GM12878 (cell line): ENCODE results near the gene SERINC1. TPM values are rescaled to one million over a fixed set of nuclear protein-coding genes. Genes with fewer than 3 reads are reported as not detected.

Experiments used
- ATAC-seq: fragments of 200-7000 bp; cut with Tn5 transposase; 3 replicates; pipeline ENCODE4 v1.9.1; 2020; ENCODE audit warnings: mild to moderate bottlenecking, moderate library complexity
- BruUV-seq: library from RNA; stranded (reverse); fragments of 400-500 nt; replicated peaks from 2 replicates; lab custom pipeline; 2021; lab: Mats Ljungman, UMichigan
- CTCF ChIA-PET: fragments of 300-600 bp; sonication (Branson Sonifier 250); formaldehyde crosslinking; extraction: SDS; loops from one replicate; lab custom pipeline; 2021; ENCODE audit warnings: inconsistent platforms; lab: Yijun Ruan, JAX
- POLR2A ChIA-PET: fragments of 350-600 bp; formaldehyde crosslinking; extraction: SDS; loops from one replicate; lab custom pipeline; 2021; ENCODE audit warnings: inconsistent platforms; lab: Charles Lee
- RAD21 ChIA-PET: fragments of 300-600 bp; sonication (Branson Sonifier 250); formaldehyde crosslinking; loops from one replicate; lab custom pipeline; 2023; ENCODE audit warnings: antibody characterized with exemption; ENCODE audit not compliant: unreplicated experiment; lab: Charles Lee
- SMC1A ChIA-PET: fragments of 300-600 bp; sonication (Branson Sonifier 250); formaldehyde crosslinking; loops from one replicate; lab custom pipeline; 2023; ENCODE audit not compliant: unreplicated experiment, uncharacterized antibody; lab: Charles Lee
- DNase-seq: peaks from one replicate; pipeline ENCODE4 v3.0.0-alpha.2; 2011; ENCODE audit warnings: low read depth, low spot score
- FAIRE-seq: peaks from 3 replicates; lab custom pipeline; 2011; peaks lifted over from hg19 to GRCh38; lab: Jason Lieb, UNC
- H2AFZ ChIP-seq: 2 replicates; pipeline ENCODE4 v1.6.0; 2011; ENCODE audit warnings: low read depth, low read length, control low read depth; ENCODE audit not compliant: control insufficient read depth
- H3K27ac ChIP-seq: 2 replicates; pipeline ENCODE4 v1.5.1; 2011; ENCODE audit warnings: control low read depth; ENCODE audit not compliant: control insufficient read depth, insufficient read depth
- H3K27me3 ChIP-seq, 2 experiments: replicated peaks in 1 of 2; 2 replicates each; pipeline versions ENCODE4 v1.6.0 to v1.6.1; 2011; ENCODE audit warnings: low read length in 1 of 2; ENCODE audit not compliant: control insufficient read depth in 2 of 2, insufficient read depth in 2 of 2
- H3K36me3 ChIP-seq, 2 experiments: 2 replicates each; pipeline ENCODE4 v1.5.1; 2011; ENCODE audit warnings: low read length in 1 of 2; ENCODE audit not compliant: control insufficient read depth in 2 of 2, insufficient read depth in 2 of 2
- H3K4me1 ChIP-seq: 2 replicates; pipeline ENCODE4 v1.6.1; 2011; ENCODE audit warnings: mild to moderate bottlenecking, low read length, moderate library complexity, mixed read lengths; ENCODE audit not compliant: control insufficient read depth, insufficient read depth
- H3K4me2 ChIP-seq: 2 replicates; pipeline ENCODE4 v1.6.0; 2011; ENCODE audit warnings: control low read depth; ENCODE audit not compliant: control insufficient read depth, insufficient read depth
- H3K4me3 ChIP-seq: fragments of 200-600 bp; sonication (generic); 2 replicates; pipeline ENCODE4 v1.5.1; 2016
- H3K79me2 ChIP-seq: 2 replicates; pipeline ENCODE4 v1.6.0; 2011; ENCODE audit warnings: low read length; ENCODE audit not compliant: control insufficient read depth, insufficient read depth
- H3K9ac ChIP-seq: 2 replicates; pipeline ENCODE4 v1.8.0; 2011; ENCODE audit warnings: low read length, control low read depth, mixed read lengths; ENCODE audit not compliant: control insufficient read depth, insufficient read depth
- H3K9me3 ChIP-seq: replicated peaks from 3 replicates; pipeline ENCODE4 v1.5.1; 2011; ENCODE audit warnings: mild to moderate bottlenecking, low read length; ENCODE audit not compliant: control insufficient read depth, insufficient read depth
- H4K20me1 ChIP-seq: 2 replicates; pipeline ENCODE4 v1.6.0; 2011; ENCODE audit not compliant: control insufficient read depth, insufficient read depth
- EGR1 ChIP-seq, 2 experiments: IDR thresholded peaks; 1 replicate in 1 of 2; 2 replicates in 1 of 2; pipeline ENCODE4 v1.6.1; 2011 to 2012; ENCODE audit warnings: low read depth in 2 of 2, low read length in 2 of 2, borderline replicate concordance in 1 of 2, mild to moderate bottlenecking in 1 of 2, moderate library complexity in 1 of 2
- GATAD2B ChIP-seq: fragments of 450-650 bp; conservative IDR thresholded peaks from 2 replicates; pipeline ENCODE4 v1.6.1; 2017; ENCODE audit warnings: low read depth, mild to moderate bottlenecking, moderate library complexity
- HCFC1 ChIP-seq: fragments of 150-350 bp; IDR thresholded peaks from 2 replicates; pipeline ENCODE4 v1.6.1; 2014; ENCODE audit warnings: low read length
- LARP7 ChIP-seq: fragments of 450-650 bp; IDR thresholded peaks from 2 replicates; pipeline ENCODE4 v1.6.1; 2017; ENCODE audit warnings: mild to moderate bottlenecking
- MYC ChIP-seq: IDR thresholded peaks from 2 replicates; pipeline ENCODE4 v1.6.1; 2011; ENCODE audit warnings: mild to moderate bottlenecking, low read length, moderate library complexity, inconsistent platforms; ENCODE audit not compliant: insufficient read depth, insufficient replicate concordance, insufficient read length, severe bottlenecking
- NFIC ChIP-seq: IDR thresholded peaks from 2 replicates; pipeline ENCODE4 v1.6.1; 2012; ENCODE audit warnings: low read depth, mild to moderate bottlenecking, inconsistent platforms, low read length, moderate library complexity
- NKRF ChIP-seq: fragments of 450-650 bp; conservative IDR thresholded peaks from 2 replicates; pipeline ENCODE4 v1.6.1; 2017; ENCODE audit warnings: mild to moderate bottlenecking, moderate library complexity
- SMARCA5 ChIP-seq: fragments of 450-650 bp; IDR thresholded peaks from 2 replicates; pipeline ENCODE4 v1.6.1; 2017; ENCODE audit warnings: mild to moderate bottlenecking
- SREBF1 ChIP-seq: IDR thresholded peaks from 2 replicates; pipeline ENCODE4 v1.6.1; 2012; ENCODE audit warnings: mild to moderate bottlenecking, low read length
- ZBTB33 ChIP-seq: fragments of 450-650 bp; IDR thresholded peaks from 2 replicates; pipeline ENCODE4 v1.6.1; 2017; ENCODE audit warnings: mild to moderate bottlenecking
- ZNF622 ChIP-seq: fragments of 450-650 bp; IDR thresholded peaks from 2 replicates; pipeline ENCODE4 v1.6.1; 2017; ENCODE audit warnings: mild to moderate bottlenecking, inconsistent platforms
- WGBS: methylation state at CpG from one replicate; pipeline ENCODE4 v1.1.6; 2016; ENCODE audit warnings: low lambda C conversion rate; ENCODE audit not compliant: insufficient replicate concordance, insufficient coverage; ENCODE audit errors: missing lambda C conversion rate; 5-methylcytosine and 5-hydroxymethylcytosine counted together
- in situ Hi-C: fragments of 300-500 bp; cut with MboI; formaldehyde crosslinking; loops from 9 replicates; pipeline ENCODE4 v1.14.3; 2018; ENCODE audit warnings: mixed read lengths
- intact Hi-C: fragments of 100-400 bp; cut with micrococcal nuclease; formaldehyde crosslinking; loops from one replicate; pipeline ENCODE4 v1.14.2; 2022; ENCODE audit not compliant: unreplicated experiment
- polyA plus RNA-seq, 11 experiments: library from polyadenylated mRNA; depleted of rRNA in 4 of 11; unstranded in 6 of 11; stranded (reverse) in 5 of 11; fragments of >200 nt; fragmentation: Nextera tagmentation in 4 of 11; fragmentation: Illumina TruSeq in 1 of 11; extraction: Ambion mirVana in 4 of 11; extraction: Trizol in 1 of 11; gene quantifications; 1 replicate in 1 of 11; 2 replicates in 10 of 11; pipeline versions ENCODE4 v1.2.1 to v1.2.3, GENCODE V29; 2011 to 2016; ENCODE audit warnings: inconsistent platforms in 2 of 11, missing spikeins in 2 of 11, low read depth in 1 of 11
- total RNA-seq, 4 experiments: library from RNA; depleted of rRNA in 3 of 4; stranded (reverse); fragments of >200 nt in 3 of 4; fragmentation: Illumina TruSeq in 1 of 4; extraction: Trizol in 1 of 4; gene quantifications; 2 replicates each; pipeline versions ENCODE4 v1.2.1 to v1.2.3, GENCODE V29; 2013 to 2021
- TF ChIP-seq, protein P1 (sequence below): IDR thresholded peaks from 2 replicates; pipeline ENCODE4 v1.6.1; 2011; ENCODE audit warnings: low read depth, low read length, improper control_type of control experiment, borderline replicate concordance

The SERINC1 gene
- total and polyA plus RNA-seq, 10 of the 15 experiments (the other 5 are each of a cell fraction or from before 2014, with no cell fraction given): 18.5 to 45.7 (median 31.1) TPM

DNA sequence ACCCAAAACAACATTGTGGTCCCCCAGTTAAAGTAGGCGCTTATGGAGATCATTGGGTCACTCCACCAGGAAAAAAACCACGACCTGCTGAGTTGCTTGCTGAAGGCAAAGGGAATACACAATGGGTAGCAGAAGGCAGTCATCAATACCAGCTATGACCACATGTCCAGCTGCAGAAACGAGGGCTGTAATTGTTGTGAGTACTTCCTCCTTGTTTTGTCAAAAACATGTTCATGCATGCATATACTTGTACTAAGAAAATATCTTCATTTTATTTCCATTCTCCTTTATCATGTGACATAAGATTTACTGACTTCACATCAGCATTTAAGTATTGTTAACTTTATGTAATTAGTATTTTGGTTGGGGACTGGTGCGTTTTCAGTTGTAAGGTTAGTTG, 16.9 kb downstream of the SERINC1 start:
- Histone ChIP-seq H3K4me1 (no peaks in the 10 kb centered on the region), H4K20me1 (no peaks in the 10 kb centered on the region), H3K4me2 (no peak overlapping the region), H3K36me3 (peaks cover 2 to 21% of the 10 kb centered on the region in 2 experiments; a peak in 3 of 4 replicates), H3K27ac (no peak overlapping the region), H3K79me2 (peaks cover 7% of the 10 kb centered on the region), H3K4me3 (no peak overlapping the region), H2AFZ (no peak overlapping the region), H3K9ac (no peak overlapping the region), H3K27me3 (no peaks in the 10 kb centered on the region), H3K9me3 (no peaks in the 10 kb centered on the region)
- no peak for DNase-seq
- no TSS peak for BruUV-seq
- ChIA-PET CTCF (interaction anchor here (0.9 kb wide), 1 partner anchor 29 kb away, joined by 3 read pairs; no protein-coding TSS in a partner anchor), RAD21 (no interaction called here), POLR2A (no interaction called here), SMC1A (interaction anchor here (1.0 kb wide), 1 partner anchor 12 kb away, joined by 4 read pairs; no protein-coding TSS in a partner anchor)
- in situ Hi-C loops (loop anchor here (25.0 kb wide), 1 partner anchor 1117 kb away; the partner anchor contains the start of gene TBC1D32), intact Hi-C loops (loop anchor here (5.0 kb wide), 1 partner anchor 32 kb away; no protein-coding TSS in a partner anchor)
- TF ChIP-seq HCFC1 (no peak), NKRF (no peak), EGR1 (IDR thresholded peaks at IDR 0.05; ENCODE audit: borderline replicate concordance in 1 of 2, low read depth in 2 of 2, low read length in 2 of 2) (no peak), ZBTB33 (no peak), NFIC (no peak), ZNF622 (no peak), SREBF1 (no peak), GATAD2B (no peak), MYC (no peak), LARP7 (no peak), SMARCA5 (no peak)
- TF ChIP-seq, protein P1, sequence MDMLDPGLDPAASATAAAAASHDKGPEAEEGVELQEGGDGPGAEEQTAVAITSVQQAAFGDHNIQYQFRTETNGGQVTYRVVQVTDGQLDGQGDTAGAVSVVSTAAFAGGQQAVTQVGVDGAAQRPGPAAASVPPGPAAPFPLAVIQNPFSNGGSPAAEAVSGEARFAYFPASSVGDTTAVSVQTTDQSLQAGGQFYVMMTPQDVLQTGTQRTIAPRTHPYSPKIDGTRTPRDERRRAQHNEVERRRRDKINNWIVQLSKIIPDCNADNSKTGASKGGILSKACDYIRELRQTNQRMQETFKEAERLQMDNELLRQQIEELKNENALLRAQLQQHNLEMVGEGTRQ: no peak
- ATAC-seq: no peak
- 77% methylated on average over 4 of the region's 4 CpGs for WGBS
- no peak for FAIRE-seq
